ENCODE results near the gene ALK. TPM values are rescaled to one million over a fixed set of nuclear protein-coding genes. Genes with fewer than 3 reads are reported as not detected.
"Not testable (repeated sequence)": the region's sequence is repeated elsewhere in the genome, so short reads cannot be mapped to it uniquely, and the experiment has no call there.

The ALK gene
- total RNA-seq, 1 donor from 2014 or later, result 9.6 TPM

GRCh38 chr2:29259221-29259620, 662.2 kb downstream of the ALK start:
- H3K9me3 Mint-ChIP-seq (ENCODE audit: unreplicated experiment), result peaks cover 12% of the 10 kb centered on the region

DNA sequence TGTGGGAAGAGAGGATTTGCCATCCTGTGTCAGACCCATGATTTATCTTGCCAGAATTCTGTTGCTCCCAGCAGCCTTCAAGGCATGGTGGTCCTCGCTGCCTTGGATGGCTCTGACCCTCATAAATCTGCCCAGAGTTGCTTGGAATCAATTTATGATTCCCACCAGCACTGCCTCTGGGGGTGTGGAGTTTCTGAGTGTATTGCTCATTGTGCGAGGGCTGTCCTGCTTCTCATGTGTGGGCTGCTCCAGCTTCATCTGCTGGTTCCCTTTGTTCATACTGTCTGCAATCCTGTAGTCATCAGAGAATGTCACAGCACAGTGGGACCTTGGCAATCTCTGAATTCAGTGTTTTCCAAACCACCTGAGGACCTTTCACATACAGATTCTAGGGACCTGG, 666.4 kb downstream of the ALK start:
- Mint-ChIP-seq H3K27ac (ENCODE audit: unreplicated experiment) (no peak overlapping the region), H3K27me3 (ENCODE audit: unreplicated experiment) (peaks cover 3% of the 10 kb centered on the region), H3K36me3 (ENCODE audit: unreplicated experiment) (peaks cover 4% of the 10 kb centered on the region), H3K4me3 (ENCODE audit: unreplicated experiment) (no peak overlapping the region), H3K9me3 (ENCODE audit: unreplicated experiment) (peaks cover 6% of the 10 kb centered on the region), H3K4me1 (ENCODE audit: low read depth, unreplicated experiment) (peaks cover 2% of the 10 kb centered on the region)
- no peak for DNase-seq
- TF ChIP-seq CTCF (IDR thresholded peaks at IDR 0.05; ENCODE audit: partially characterized antibody, unreplicated experiment), result no peak

More at GRCh38 chr2:29259221-29259620, 662.2 kb downstream of the ALK start:
- no peak for TF ChIP-seq CTCF (IDR thresholded peaks at IDR 0.05; ENCODE audit: partially characterized antibody, unreplicated experiment)
- DNase-seq, result no peak
- Mint-ChIP-seq H3K36me3 (ENCODE audit: unreplicated experiment) (peaks cover 10% of the 10 kb centered on the region), H3K4me3 (ENCODE audit: unreplicated experiment) (no peak overlapping the region), H3K4me1 (ENCODE audit: low read depth, unreplicated experiment) (peaks cover 19% of the 10 kb centered on the region), H3K27me3 (ENCODE audit: unreplicated experiment) (peaks cover 3% of the 10 kb centered on the region), H3K27ac (ENCODE audit: unreplicated experiment) (no peak overlapping the region)

DNA sequence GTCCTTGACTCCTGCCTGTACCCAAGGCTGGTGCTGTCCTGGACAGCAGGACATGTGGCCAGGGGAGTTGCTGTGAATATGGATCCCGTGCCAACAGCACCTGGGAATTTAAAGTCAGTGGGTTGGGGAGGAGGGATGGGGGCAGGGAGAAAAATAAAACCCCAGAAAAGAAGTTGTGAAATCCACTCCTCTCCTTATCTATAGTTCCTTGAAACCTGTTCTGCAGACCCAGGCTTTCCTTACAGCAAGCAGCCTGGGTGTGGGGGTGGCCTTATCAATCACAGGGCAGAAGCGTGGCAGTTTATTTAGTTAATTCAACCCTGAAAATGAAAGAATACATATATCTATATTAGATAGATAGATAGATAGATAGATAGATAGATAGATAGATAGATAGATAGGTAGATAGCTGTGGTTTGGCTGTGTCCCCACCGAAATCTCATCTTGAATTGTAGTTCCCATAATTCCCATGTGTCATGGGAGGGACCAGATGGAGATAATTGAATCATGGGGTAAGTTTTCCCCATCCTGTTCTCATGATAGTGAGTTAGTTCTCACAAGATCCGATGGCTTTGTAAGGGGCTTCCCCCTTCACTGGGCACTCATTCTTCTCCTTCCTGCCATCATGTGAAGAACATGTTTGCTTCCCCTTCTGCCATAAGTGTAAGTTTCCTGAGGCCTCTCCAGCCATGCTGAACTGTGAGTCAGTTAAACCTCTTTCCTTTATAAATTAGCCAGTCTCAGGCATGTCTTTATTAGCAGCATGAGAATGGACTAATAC, 667.7 kb downstream of the ALK start:
- not testable (repeated sequence) for H3K36me3 Mint-ChIP-seq (ENCODE audit: unreplicated experiment); DNase-seq; H3K4me3 Mint-ChIP-seq (ENCODE audit: unreplicated experiment); H3K27ac Mint-ChIP-seq (ENCODE audit: unreplicated experiment); H3K27me3 Mint-ChIP-seq (ENCODE audit: unreplicated experiment); H3K4me1 Mint-ChIP-seq (ENCODE audit: low read depth, unreplicated experiment); H3K9me3 Mint-ChIP-seq (ENCODE audit: unreplicated experiment)

- Mint-ChIP-seq H3K4me1 (ENCODE audit: low read depth, unreplicated experiment) (peaks cover 9% of the 10 kb centered on the region), H3K27me3 (ENCODE audit: unreplicated experiment) (peaks cover 3% of the 10 kb centered on the region), H3K4me3 (ENCODE audit: unreplicated experiment) (no peak overlapping the region), H3K27ac (ENCODE audit: unreplicated experiment) (no peak overlapping the region), H3K9me3 (ENCODE audit: unreplicated experiment) (peaks cover 6% of the 10 kb centered on the region), H3K36me3 (ENCODE audit: unreplicated experiment) (peaks cover 4% of the 10 kb centered on the region)
- no peak for TF ChIP-seq CTCF (IDR thresholded peaks at IDR 0.05; ENCODE audit: partially characterized antibody, unreplicated experiment)
- DNase-seq, result no peak
Observed at GRCh38 chr2:29253026-29253425, 668.4 kb downstream of the ALK start.

GRCh38 chr2:29251406-29251805, 670.0 kb downstream of the ALK start:
- no peak for DNase-seq
- Mint-ChIP-seq H3K4me3 (ENCODE audit: unreplicated experiment) (no peak overlapping the region), H3K27ac (ENCODE audit: unreplicated experiment) (no peak overlapping the region), H3K27me3 (ENCODE audit: unreplicated experiment) (no peaks in the 10 kb centered on the region), H3K9me3 (ENCODE audit: unreplicated experiment) (peaks cover 3% of the 10 kb centered on the region), H3K36me3 (ENCODE audit: unreplicated experiment) (peaks cover 4% of the 10 kb centered on the region), H3K4me1 (ENCODE audit: low read depth, unreplicated experiment) (peaks cover 7% of the 10 kb centered on the region)
- TF ChIP-seq CTCF (IDR thresholded peaks at IDR 0.05; ENCODE audit: partially characterized antibody, unreplicated experiment), result no peak

All from glutamatergic neuron (in vitro differentiated cells).